GM12891 (cell line): ENCODE data around the gene CARD10.

Experiments used
- PAX5 ChIP-seq: IDR thresholded peaks from 2 replicates; pipeline ENCODE4 v1.6.1; 2011; ENCODE audit warnings: low read length, moderate library complexity, mild to moderate bottlenecking; ENCODE audit not compliant: insufficient read depth, severe bottlenecking
- POLR2A ChIP-seq: IDR thresholded peaks from 2 replicates; pipeline ENCODE4 v1.6.1; 2011; ENCODE audit warnings: low read depth, low read length, control low read depth
- POLR2AphosphoS5 ChIP-seq: IDR thresholded peaks from 2 replicates; pipeline ENCODE4 v1.6.1; 2011; ENCODE audit warnings: low read depth, low read length, control low read depth
- POU2F2 ChIP-seq: IDR thresholded peaks from 2 replicates; pipeline ENCODE4 v1.6.1; 2011; ENCODE audit warnings: low read depth, mild to moderate bottlenecking, control low read depth, low read length, moderate library complexity
- SPI1 ChIP-seq: IDR thresholded peaks from 2 replicates; pipeline ENCODE4 v1.6.1; 2011; ENCODE audit warnings: low read depth, low read length, control low read depth
- TAF1 ChIP-seq: IDR thresholded peaks from 2 replicates; pipeline ENCODE4 v1.6.1; 2011; ENCODE audit warnings: low read depth, low read length, control low read depth

DNA sequence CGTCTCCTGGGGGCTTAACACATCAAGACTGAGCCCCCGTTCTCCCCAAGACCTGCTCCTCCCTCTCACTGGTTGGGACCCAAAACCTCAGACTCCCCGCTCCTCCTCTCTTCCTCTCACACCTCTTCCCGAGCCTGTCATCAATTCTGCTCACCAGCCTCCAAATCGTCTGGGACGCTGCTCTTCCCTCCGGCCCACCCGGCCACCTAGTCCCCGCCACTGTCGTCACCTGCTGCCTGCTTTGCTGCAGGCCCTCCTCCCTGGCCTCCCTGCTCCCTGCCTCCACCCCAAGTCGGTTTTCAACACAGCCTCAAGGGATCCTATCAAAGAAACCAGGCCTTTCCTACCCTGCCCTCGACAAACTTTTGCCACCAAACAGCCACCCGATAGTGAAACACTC lies 36.2 kb downstream of the CARD10 start:
- TF ChIP-seq TAF1, result no peak
- TF ChIP-seq POLR2AphosphoS5, result no peak
- TF ChIP-seq POLR2A, result no peak
- TF ChIP-seq POU2F2, result no peak
- TF ChIP-seq SPI1, result no peak
- no peak for TF ChIP-seq PAX5
